Esophagus (tissue), 2 donors: ENCODE results near the gene SUCLG2. TPM values are rescaled to one million over a fixed set of nuclear protein-coding genes. Genes with fewer than 3 reads are reported as not detected.

Source experiments
- H3K27ac ChIP-seq, 2 donors: one replicate each; pipeline ENCODE4 v1.5.1; 2013; ENCODE audit warnings: low read depth in 2 of 2, mild to moderate bottlenecking in 2 of 2, inconsistent platforms in 1 of 2, low read length in 1 of 2, moderate library complexity in 1 of 2
- H3K27me3 ChIP-seq, 2 donors: one replicate each; pipeline ENCODE4 v1.6.1; 2013; ENCODE audit warnings: low read length in 2 of 2, control low read depth in 1 of 2, mild to moderate bottlenecking in 1 of 2; ENCODE audit not compliant: insufficient read depth in 2 of 2, control insufficient read depth in 1 of 2
- H3K36me3 ChIP-seq, 2 donors: one replicate each; pipeline ENCODE4 v1.6.1; 2013; ENCODE audit warnings: low read length in 1 of 2; ENCODE audit not compliant: control insufficient read depth in 2 of 2, insufficient read depth in 2 of 2
- H3K4me1 ChIP-seq, 2 donors: one replicate each; pipeline ENCODE4 v1.6.1; 2013; ENCODE audit warnings: low read length in 1 of 2; ENCODE audit not compliant: control insufficient read depth in 2 of 2, insufficient read depth in 2 of 2
- H3K4me3 ChIP-seq, 2 donors: one replicate each; pipeline ENCODE4 v1.5.1; 2013; ENCODE audit warnings: low read length in 2 of 2, mild to moderate bottlenecking in 2 of 2, low read depth in 1 of 2, moderate library complexity in 1 of 2
- H3K9me3 ChIP-seq, 2 donors: one replicate each; pipeline ENCODE4 v1.6.1; 2013; ENCODE audit warnings: mild to moderate bottlenecking in 2 of 2, low read depth in 1 of 2, low read length in 1 of 2, moderate library complexity in 1 of 2; ENCODE audit not compliant: control insufficient read depth in 2 of 2, insufficient read depth in 1 of 2
- WGBS, 2 donors: extraction: QIAGEN DNeasy Blood & Tissue Kit; methylation state at CpG; one replicate each; pipeline ENCODE4 v1.1.7; 2013; 5-methylcytosine and 5-hydroxymethylcytosine counted together
- polyA plus RNA-seq, 2 donors: library from polyadenylated mRNA; stranded (reverse); fragments of 200-250 nt; gene quantifications; one replicate each; pipeline ENCODE4 v1.2.3, GENCODE V29; 2013
- donor health status: healthy with polysubstance abuse.
- donor health status: Bipolar disorder and iron deficiency.

The SUCLG2 gene
- polyA plus RNA-seq, 2 donors, result 21.1 to 32.5 TPM

DNA sequence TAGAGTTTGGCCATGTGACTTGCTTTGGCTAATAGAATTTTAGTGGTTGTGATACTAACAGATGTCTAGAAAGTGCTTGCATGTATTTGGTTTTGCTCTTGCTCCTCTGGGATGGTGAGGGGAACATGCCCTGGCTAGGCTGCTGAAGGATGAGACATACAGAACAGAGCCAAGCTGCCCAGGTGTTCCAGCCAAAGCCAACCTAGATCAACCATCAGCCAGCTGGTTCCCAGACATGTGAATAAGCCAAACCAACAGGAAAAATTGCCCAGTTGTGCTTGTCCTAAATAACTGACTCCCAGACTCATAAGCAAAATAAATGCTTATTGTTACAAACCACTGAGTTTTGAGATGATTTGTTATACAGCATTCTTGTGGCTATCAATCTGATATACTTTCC is 292.6 kb downstream of the SUCLG2 start:
- H3K27me3 ChIP-seq, result no peaks in the 10 kb centered on the region
- H3K9me3 ChIP-seq, result no peaks in the 10 kb centered on the region
- no peaks in the 10 kb centered on the region for H3K36me3 ChIP-seq
- no peak overlapping the region for H3K27ac ChIP-seq
- H3K4me3 ChIP-seq, result no peak overlapping the region
- no peaks in the 10 kb centered on the region for H3K4me1 ChIP-seq

DNA sequence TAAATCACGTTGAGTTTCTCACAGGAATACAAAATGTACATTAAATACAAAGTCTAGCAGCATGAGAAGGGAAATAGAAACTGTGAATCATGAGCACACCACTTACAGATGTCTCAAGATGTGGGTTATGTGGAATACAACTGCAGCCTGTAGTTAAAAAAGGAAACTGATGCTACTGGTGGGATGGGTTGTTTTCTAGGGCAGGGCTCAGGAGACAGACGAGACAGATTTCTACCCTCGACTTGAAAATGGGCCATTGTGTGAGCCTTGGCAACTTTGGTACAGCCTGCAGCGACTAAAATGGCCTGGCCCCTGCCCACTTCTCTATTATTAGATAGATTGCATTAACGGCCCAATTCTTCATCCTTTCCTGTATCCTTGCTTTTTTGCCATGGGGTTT is 293.1 kb downstream of the SUCLG2 start:
- 71 to 78% methylated on average over 5 of the region's 5 CpGs for WGBS, 2 donors

DNA sequence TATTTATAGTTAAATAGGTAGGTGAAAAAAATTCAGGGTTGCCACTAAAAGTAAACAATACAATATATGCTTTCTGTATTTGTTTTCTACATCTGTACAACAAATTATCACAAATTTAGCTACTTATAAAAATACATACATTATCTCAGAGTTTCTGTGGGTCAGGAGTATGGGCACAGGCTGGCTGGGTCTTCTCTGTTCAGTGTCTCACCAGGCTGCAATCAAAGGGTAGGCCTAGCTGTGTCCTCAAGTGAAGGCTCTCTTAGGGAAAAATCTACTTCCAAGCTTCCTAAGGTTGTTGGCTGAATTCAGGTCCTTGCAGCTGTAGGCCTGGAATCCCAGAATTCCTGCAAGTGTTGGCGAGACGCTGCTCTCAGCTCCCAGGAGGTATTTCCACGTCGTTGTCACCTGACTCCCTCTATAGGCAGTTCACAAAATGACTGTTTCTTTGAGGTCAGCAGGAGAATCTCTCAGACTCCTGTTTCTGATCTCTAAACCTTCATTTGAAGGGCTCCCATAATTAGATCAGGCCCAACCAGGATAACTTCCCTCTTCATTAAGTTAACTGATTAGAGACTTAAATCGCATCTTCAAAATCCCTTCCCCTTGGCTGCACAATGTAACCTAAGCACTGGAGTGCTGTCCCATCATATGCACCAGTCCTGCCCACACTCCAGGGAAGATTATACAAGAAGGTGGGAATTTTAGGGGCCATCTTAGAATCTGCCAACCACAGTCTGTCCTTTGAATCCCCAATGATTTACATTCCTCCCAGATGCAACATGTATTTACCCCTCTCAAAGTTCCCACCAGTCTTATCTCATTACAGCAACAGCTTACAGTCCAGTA is 296.6 kb downstream of the SUCLG2 start:
- no peaks in the 10 kb centered on the region for H3K27me3 ChIP-seq
- no peaks in the 10 kb centered on the region for H3K36me3 ChIP-seq
- no peaks in the 10 kb centered on the region for H3K4me1 ChIP-seq
- H3K27ac ChIP-seq, result no peak overlapping the region
- WGBS, 2 donors, result 26 to 30% methylated on average over 5 of the region's 5 CpGs
- H3K4me3 ChIP-seq, result no peak overlapping the region
- no peaks in the 10 kb centered on the region for H3K9me3 ChIP-seq

More for the DNA sequence above, 293.1 kb downstream of the SUCLG2 start:
- Histone ChIP-seq H3K36me3 (no peaks in the 10 kb centered on the region), H3K27ac (no peak overlapping the region), H3K4me3 (no peak overlapping the region), H3K4me1 (no peaks in the 10 kb centered on the region), H3K9me3 (no peaks in the 10 kb centered on the region), H3K27me3 (no peaks in the 10 kb centered on the region)

DNA sequence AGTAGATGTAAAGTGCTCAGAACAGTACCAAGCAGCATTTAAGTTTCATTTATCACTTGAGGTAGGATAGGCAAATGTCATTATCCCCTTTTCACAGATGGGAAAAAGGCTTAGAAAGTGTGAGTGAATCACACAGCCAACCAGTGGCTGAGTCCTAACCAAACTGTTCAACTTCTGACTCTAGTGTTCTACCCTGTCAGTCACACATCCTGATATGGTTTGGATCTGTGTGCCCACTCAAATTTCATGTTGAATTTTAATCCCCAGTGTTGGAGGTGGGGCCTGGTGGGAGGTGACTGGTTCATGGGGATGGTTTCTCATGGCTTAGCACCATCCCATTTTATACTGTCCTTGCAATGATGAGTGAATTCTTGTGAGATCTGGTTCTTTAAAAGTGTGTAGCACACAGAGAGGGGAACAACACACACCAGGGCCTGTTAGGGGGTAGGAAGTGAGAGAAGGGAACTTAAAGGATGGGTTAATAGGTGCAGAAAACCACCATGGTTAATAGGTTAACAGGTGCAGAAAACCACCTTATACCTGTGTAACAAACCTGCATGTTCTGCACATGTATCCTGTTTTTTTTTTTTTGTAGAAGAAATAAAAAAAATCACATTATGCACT is 304.7 kb downstream of the SUCLG2 start:
- Histone ChIP-seq H3K27me3 (no peaks in the 10 kb centered on the region), H3K27ac (no peak overlapping the region), H3K4me1 (no peaks in the 10 kb centered on the region), H3K4me3 (no peak overlapping the region), H3K36me3 (no peaks in the 10 kb centered on the region), H3K9me3 (no peaks in the 10 kb centered on the region)

DNA sequence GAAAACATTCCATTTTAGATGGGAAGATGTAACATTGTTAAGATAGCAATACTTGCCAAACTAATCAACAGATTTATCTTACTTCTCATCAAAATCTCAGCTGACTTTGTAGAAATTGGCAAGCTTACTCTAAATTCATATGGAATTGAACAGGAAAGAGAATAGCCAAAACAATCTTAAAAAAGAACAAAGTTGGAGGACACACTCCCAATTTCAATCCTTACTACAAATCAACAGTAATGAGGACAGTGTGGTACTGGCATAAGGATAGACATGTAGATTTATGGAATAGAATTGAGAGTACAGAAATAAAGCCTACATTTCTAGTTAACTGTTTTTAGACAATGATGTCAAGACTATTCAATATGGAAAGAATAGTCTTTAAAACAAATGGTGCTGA is 308.3 kb downstream of the SUCLG2 start:
- H3K4me3 ChIP-seq, result no peak overlapping the region
- H3K27ac ChIP-seq, result no peak overlapping the region
- H3K36me3 ChIP-seq, result no peaks in the 10 kb centered on the region
- H3K27me3 ChIP-seq, result no peaks in the 10 kb centered on the region
- no peaks in the 10 kb centered on the region for H3K4me1 ChIP-seq
- H3K9me3 ChIP-seq, result no peaks in the 10 kb centered on the region

DNA sequence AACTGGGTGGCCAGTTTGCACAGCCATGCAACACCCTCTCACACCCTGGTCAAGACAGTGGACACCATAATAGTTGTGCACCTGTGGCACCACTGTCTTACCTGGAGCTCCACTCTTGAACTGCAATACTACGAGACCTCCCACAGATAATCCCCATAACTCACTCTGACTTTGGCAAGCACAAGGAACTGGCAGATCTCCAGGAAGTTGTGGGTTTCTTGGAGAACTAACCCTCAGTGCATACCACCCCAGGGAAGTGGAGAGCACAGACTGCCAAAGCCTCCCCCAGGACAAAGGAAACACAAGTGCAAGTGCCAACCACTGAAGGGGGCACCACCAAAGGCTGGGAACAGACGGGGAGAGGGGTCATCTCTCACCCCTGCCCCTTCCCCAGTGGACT is 318.6 kb downstream of the SUCLG2 start:
- WGBS, 2 donors, result 30% methylated on average over 2 of the region's 2 CpGs
- Histone ChIP-seq H3K9me3 (peaks cover 0 to 3% of the 10 kb centered on the region in 2 donors), H3K27ac (no peak overlapping the region), H3K4me3 (no peak overlapping the region), H3K27me3 (no peaks in the 10 kb centered on the region), H3K36me3 (no peaks in the 10 kb centered on the region), H3K4me1 (no peaks in the 10 kb centered on the region)

DNA sequence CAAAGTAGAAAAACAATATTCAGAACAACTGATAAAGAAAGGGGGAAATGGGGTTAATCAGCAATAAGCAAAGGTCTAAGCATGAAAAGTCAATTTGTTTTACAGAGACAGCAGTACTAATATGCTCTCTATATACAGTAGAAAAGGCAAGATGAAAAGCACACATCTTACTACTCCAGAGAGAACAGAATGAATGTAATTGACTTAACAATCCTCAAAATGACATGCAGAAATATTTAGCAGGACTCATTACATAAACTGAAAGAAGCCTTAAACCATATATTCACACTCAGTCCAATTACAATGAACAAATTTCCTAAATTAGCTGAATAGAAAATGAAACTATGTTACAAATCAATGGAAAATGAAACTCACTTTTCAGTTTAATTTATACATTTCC is 319.8 kb downstream of the SUCLG2 start:
- no peaks in the 10 kb centered on the region for H3K4me1 ChIP-seq
- H3K27me3 ChIP-seq, result no peaks in the 10 kb centered on the region
- H3K9me3 ChIP-seq, result peaks cover 0 to 3% of the 10 kb centered on the region in 2 donors
- no peak overlapping the region for H3K4me3 ChIP-seq
- H3K36me3 ChIP-seq, result no peaks in the 10 kb centered on the region
- no peak overlapping the region for H3K27ac ChIP-seq

DNA sequence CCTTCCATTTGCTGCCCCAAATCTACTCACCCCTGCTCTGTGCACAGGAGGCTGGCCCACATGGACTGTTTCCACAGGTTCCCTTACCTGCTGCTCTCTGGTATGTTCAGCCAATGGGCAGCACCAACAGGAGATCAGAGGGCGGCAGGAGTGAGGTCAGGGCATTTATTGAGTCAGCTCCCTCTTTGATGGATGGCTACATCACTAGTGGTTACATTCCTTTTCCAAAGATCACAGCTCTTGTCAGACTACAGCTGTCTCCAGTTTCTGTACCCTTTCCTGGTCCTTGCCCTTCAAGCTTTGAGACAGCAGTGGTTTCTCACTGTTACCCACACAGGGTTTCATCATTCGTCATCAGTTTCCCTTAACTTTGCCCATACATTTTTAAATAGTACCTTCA is 325.1 kb downstream of the SUCLG2 start:
- H3K4me1 ChIP-seq, result no peaks in the 10 kb centered on the region
- H3K9me3 ChIP-seq, result no peaks in the 10 kb centered on the region
- no peak overlapping the region for H3K4me3 ChIP-seq
- 61 to 63% methylated on average over 2 of the region's 2 CpGs for WGBS, 2 donors
- H3K27me3 ChIP-seq, result no peaks in the 10 kb centered on the region
- no peaks in the 10 kb centered on the region for H3K36me3 ChIP-seq
- no peak overlapping the region for H3K27ac ChIP-seq

DNA sequence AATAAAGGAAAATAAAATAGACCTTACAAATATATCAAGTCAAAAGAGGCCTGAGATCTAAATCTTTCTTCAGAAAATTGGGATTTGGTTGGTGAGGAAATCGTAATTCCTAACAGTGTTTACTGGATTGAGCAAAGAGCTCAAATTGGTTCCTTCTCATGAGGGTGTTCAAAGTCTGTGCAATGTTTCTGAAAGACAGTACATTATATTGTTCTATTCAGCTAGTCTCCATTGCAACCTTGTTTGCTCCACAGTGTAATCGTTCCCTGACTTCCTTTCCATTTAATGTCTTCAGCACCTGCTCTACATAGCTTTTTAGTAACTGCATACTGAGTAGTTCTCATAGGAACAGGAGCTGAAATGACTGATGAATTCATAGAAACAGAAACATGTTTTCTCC is 326.8 kb downstream of the SUCLG2 start:
- WGBS, 2 donors, result 66 to 78% methylated on average over 2 of the region's 2 CpGs
- H3K4me3 ChIP-seq, result no peak overlapping the region
- no peaks in the 10 kb centered on the region for H3K9me3 ChIP-seq
- no peaks in the 10 kb centered on the region for H3K27me3 ChIP-seq
- no peaks in the 10 kb centered on the region for H3K4me1 ChIP-seq
- no peaks in the 10 kb centered on the region for H3K36me3 ChIP-seq
- H3K27ac ChIP-seq, result no peak overlapping the region

DNA sequence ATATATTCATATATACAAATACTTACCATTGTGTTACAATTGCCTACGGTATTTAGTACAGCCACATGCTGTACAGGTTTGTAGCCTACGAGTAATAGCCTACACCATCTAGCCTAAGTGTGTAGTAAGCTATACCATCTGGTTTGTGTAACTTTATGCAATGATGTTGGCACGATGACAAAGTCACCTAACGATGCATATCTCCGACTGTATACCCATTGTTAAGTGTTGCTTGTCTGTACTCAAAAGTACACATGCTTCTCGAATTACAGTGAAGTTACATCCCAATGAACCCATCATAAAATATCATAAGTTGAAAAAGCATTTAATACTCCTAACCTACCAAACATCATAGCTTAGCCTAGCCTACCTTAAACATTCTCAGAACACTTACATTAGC is 329.2 kb downstream of the SUCLG2 start:
- Histone ChIP-seq H3K27ac (no peak overlapping the region), H3K27me3 (no peaks in the 10 kb centered on the region), H3K9me3 (no peaks in the 10 kb centered on the region), H3K4me3 (no peak overlapping the region), H3K4me1 (no peaks in the 10 kb centered on the region), H3K36me3 (no peaks in the 10 kb centered on the region)
- 80 to 81% methylated on average over 6 of the region's 6 CpGs for WGBS, 2 donors
